A549 treated with ZK216348 at 1 μM for 4 hours (cell line): Measurements from ENCODE around the gene BMP4. TPM values are rescaled to one million over a fixed set of nuclear protein-coding genes. Genes with fewer than 3 reads are reported as not detected.

ENCODE experiments used
- total RNA-seq: library from RNA; stranded (reverse); fragments of 200-300 nt; extraction: Qiagen RNA extraction; gene quantifications from 5 replicates; pipeline ENCODE4 v1.2.3, GENCODE V29; 2022; ENCODE audit warnings: low read depth

The BMP4 gene
- total RNA-seq, result 1.2 to 2.9 TPM (median 2.7 TPM) in 5 replicates

DNA sequence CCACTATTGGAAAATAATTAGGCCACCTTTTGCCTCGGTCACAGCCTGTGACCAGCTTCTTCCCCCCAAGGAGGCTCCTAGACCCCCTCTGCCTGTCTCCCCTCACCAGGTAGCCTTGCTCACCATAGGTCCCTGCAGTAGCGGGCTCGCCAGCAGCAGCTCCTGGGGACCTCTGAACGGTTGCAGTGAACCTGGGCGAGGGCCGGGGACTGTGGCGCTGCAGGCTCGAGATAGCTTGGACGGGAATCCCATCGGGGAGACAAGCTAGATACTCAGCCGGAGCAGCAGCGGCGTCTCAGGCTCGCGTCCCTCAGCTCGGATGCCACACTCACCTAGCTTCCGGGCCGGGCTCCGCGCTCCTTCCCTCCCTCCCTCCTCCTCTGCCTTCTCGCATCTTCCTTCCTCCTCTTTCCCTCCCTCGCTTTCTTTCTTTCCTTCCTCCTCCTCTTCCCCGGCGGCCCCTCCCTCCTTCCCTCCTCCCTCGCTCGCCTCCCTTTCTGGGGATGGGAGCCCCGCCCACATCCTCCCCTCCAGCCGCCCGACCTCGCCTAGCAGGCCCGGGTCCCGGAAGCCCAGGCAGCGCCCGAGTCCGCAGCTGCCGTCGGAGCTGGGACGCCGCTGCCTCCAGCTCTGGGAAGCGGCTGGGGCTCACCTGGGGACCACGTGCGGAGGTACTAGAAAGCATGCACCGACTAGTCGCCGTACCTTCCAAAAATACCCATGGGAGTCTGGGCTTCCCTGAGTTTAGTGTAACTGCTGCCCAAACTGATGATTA lies at the start of gene BMP4:
Gene BMP4, minus strand, starts transcription at position 399 of the 775 bp plus-strand sequence. CDS start 4,603 bp downstream, outside the sequence.

